ENCODE results near the gene RERE. TPM values are rescaled to one million over a fixed set of nuclear protein-coding genes. Genes with fewer than 3 reads are reported as not detected.

RERE gene
- total RNA-seq, 4 donors from 2014 or later: 86.4 to 111 (median 103) TPM

GRCh38 chr1:8767006-8767405 is 50.4 kb downstream of the RERE start:
- no peaks in the 10 kb centered on the region for H3K27me3 ChIP-seq
- no peak overlapping the region for H3K27ac ChIP-seq
- peaks cover 0 to 15% (median 0%) of the 10 kb centered on the region in 4 donors for H3K4me1 ChIP-seq
- H3K4me3 ChIP-seq: no peak overlapping the region
- H3K9me3 ChIP-seq: no peaks in the 10 kb centered on the region
- 92 to 94% methylated on average over 2 of the region's 2 CpGs for WGBS, 2 donors
- DNase-seq (ENCODE audit: low spot score in 2 of 2): no peak
- TF ChIP-seq CTCF (IDR thresholded peaks at IDR 0.05): no peak
- TF ChIP-seq EP300 (IDR thresholded peaks at IDR 0.05): no peak
- TF ChIP-seq POLR2A (IDR thresholded peaks at IDR 0.05): no peak
- no peaks in the 10 kb centered on the region for H3K36me3 ChIP-seq

GRCh38 chr1:8765198-8765597 is 52.2 kb downstream of the RERE start:
- H3K27me3 ChIP-seq: no peaks in the 10 kb centered on the region
- WGBS, 2 donors: 85 to 94% methylated on average over 3 of the region's 3 CpGs
- no peaks in the 10 kb centered on the region for H3K36me3 ChIP-seq
- no peak overlapping the region for H3K27ac ChIP-seq
- no peaks in the 10 kb centered on the region for H3K9me3 ChIP-seq
- no peak for DNase-seq (ENCODE audit: low spot score in 2 of 2)
- H3K4me3 ChIP-seq: no peak overlapping the region
- H3K4me1 ChIP-seq: peaks cover 0 to 15% (median 0%) of the 10 kb centered on the region in 4 donors
- no peak for TF ChIP-seq POLR2A (IDR thresholded peaks at IDR 0.05)
- no peak for TF ChIP-seq CTCF (IDR thresholded peaks at IDR 0.05)
- no peak for TF ChIP-seq EP300 (IDR thresholded peaks at IDR 0.05)

GRCh38 chr1:8764293-8764937 is 53.0 kb downstream of the RERE start:
- peaks cover 0 to 15% (median 0%) of the 10 kb centered on the region in 4 donors for H3K4me1 ChIP-seq
- TF ChIP-seq EP300 (IDR thresholded peaks at IDR 0.05): no peak
- no peak for TF ChIP-seq POLR2A (IDR thresholded peaks at IDR 0.05)
- no peak for TF ChIP-seq CTCF (IDR thresholded peaks at IDR 0.05)
- no peak overlapping the region for H3K4me3 ChIP-seq
- no peaks in the 10 kb centered on the region for H3K36me3 ChIP-seq
- no peak for DNase-seq (ENCODE audit: low spot score in 2 of 2)
- 59 to 63% methylated on average over 4 of the region's 4 CpGs for WGBS, 2 donors
- no peaks in the 10 kb centered on the region for H3K27me3 ChIP-seq
- no peaks in the 10 kb centered on the region for H3K9me3 ChIP-seq
- no peak overlapping the region for H3K27ac ChIP-seq

- H3K27me3 ChIP-seq: no peaks in the 10 kb centered on the region
- H3K4me3 ChIP-seq: no peak overlapping the region
- H3K36me3 ChIP-seq: no peaks in the 10 kb centered on the region
- TF ChIP-seq EP300 (IDR thresholded peaks at IDR 0.05): no peak
- TF ChIP-seq CTCF (IDR thresholded peaks at IDR 0.05): no peak
- TF ChIP-seq POLR2A (IDR thresholded peaks at IDR 0.05): no peak
- 80 to 86% methylated on average over 4 of the region's 4 CpGs for WGBS, 2 donors
- H3K9me3 ChIP-seq: no peaks in the 10 kb centered on the region
- peaks cover 0 to 15% (median 0%) of the 10 kb centered on the region in 4 donors for H3K4me1 ChIP-seq
- H3K27ac ChIP-seq: no peak overlapping the region
- no peak for DNase-seq (ENCODE audit: low spot score in 2 of 2)
Measured at GRCh38 chr1:8763888-8764287, 53.6 kb downstream of the RERE start.

- H3K4me1 ChIP-seq: peaks cover 0 to 29% (median 0%) of the 10 kb centered on the region in 4 donors
- no peaks in the 10 kb centered on the region for H3K36me3 ChIP-seq
- no peak overlapping the region for H3K27ac ChIP-seq
- 73 to 87% methylated on average over 2 of the region's 2 CpGs for WGBS, 2 donors
- no peak overlapping the region for H3K4me3 ChIP-seq
- DNase-seq (ENCODE audit: low spot score in 2 of 2): no peak
- no peaks in the 10 kb centered on the region for H3K9me3 ChIP-seq
- H3K27me3 ChIP-seq: no peaks in the 10 kb centered on the region
- no peak for TF ChIP-seq EP300 (IDR thresholded peaks at IDR 0.05)
- no peak for TF ChIP-seq CTCF (IDR thresholded peaks at IDR 0.05)
- TF ChIP-seq POLR2A (IDR thresholded peaks at IDR 0.05): no peak
Measured at GRCh38 chr1:8754993-8755392, 62.4 kb downstream of the RERE start.
